ENCODE results near the gene CLNK. TPM values are rescaled to one million over a fixed set of nuclear protein-coding genes. Genes with fewer than 3 reads are reported as not detected.

Gene CLNK
- total and polyA plus RNA-seq, 2 experiments from 2014 or later = not detected

GRCh38 chr4:10593130-10593529, 91.4 kb downstream of the CLNK start:
- Histone ChIP-seq H2AFZ (no peak overlapping the region), H3K27ac (no peak overlapping the region), H3K36me3 (ENCODE audit: low read depth) (no peaks in the 10 kb centered on the region), H3K9me2 (ENCODE audit: insufficient read depth) (no peaks in the 10 kb centered on the region), H3K9me3 (ENCODE audit: low read depth) (no peaks in the 10 kb centered on the region), H3F3A (ENCODE audit: insufficient read depth) (peaks cover 12% of the 10 kb centered on the region), H3K4me1 (ENCODE audit: insufficient read depth) (peaks cover 27% of the 10 kb centered on the region), H4K20me1 (ENCODE audit: insufficient read depth) (no peaks in the 10 kb centered on the region), H3K4me2 (ENCODE audit: unreplicated experiment) (no peak overlapping the region), H3K27me3 (replicated peaks; ENCODE audit: insufficient read depth) (no peaks in the 10 kb centered on the region), H3K9ac (no peak overlapping the region), H3K79me2 (ENCODE audit: insufficient read depth) (no peaks in the 10 kb centered on the region), H3K4me3 (no peak overlapping the region)
- WGBS, 2 experiments (ENCODE audit: low coverage in 1 of 2, low lambda C conversion rate in 2 of 2, missing lambda C conversion rate in 2 of 2) = 93 to 96% methylated on average over 10 of the region's 10 CpGs
- in situ Hi-C loops (cut with MboI) = no loop called here
- no peak for TF ChIP-seq EZH2 (IDR thresholded peaks at IDR 0.05; ENCODE audit: insufficient read depth, poor library complexity, severe bottlenecking)
- no peak for TF ChIP-seq EZH2phosphoT487 (IDR thresholded peaks at IDR 0.05; ENCODE audit: insufficient read depth, low read depth)
- DNase-seq = no peak

GRCh38 chr4:10590896-10591295, 93.7 kb downstream of the CLNK start:
- peaks cover 12% of the 10 kb centered on the region for H3F3A ChIP-seq (ENCODE audit: insufficient read depth)
- in situ Hi-C loops (cut with MboI) = no loop called here
- H3K79me2 ChIP-seq (ENCODE audit: insufficient read depth) = no peaks in the 10 kb centered on the region
- H3K27ac ChIP-seq = peak overlapping the region; percentile 42
- no peaks in the 10 kb centered on the region for H3K27me3 ChIP-seq (replicated peaks; ENCODE audit: insufficient read depth)
- no peaks in the 10 kb centered on the region for H3K36me3 ChIP-seq (ENCODE audit: low read depth)
- peak; percentile 84 for DNase-seq
- H3K4me2 ChIP-seq (ENCODE audit: unreplicated experiment) = no peak overlapping the region
- TF ChIP-seq EZH2 (IDR thresholded peaks at IDR 0.05; ENCODE audit: insufficient read depth, poor library complexity, severe bottlenecking) = no peak
- TF ChIP-seq EZH2phosphoT487 (IDR thresholded peaks at IDR 0.05; ENCODE audit: insufficient read depth, low read depth) = no peak
- no peak overlapping the region for H3K9ac ChIP-seq
- no peaks in the 10 kb centered on the region for H4K20me1 ChIP-seq (ENCODE audit: insufficient read depth)
- no peaks in the 10 kb centered on the region for H3K9me3 ChIP-seq (ENCODE audit: low read depth)
- H2AFZ ChIP-seq = no peak overlapping the region
- H3K4me3 ChIP-seq = no peak overlapping the region
- H3K9me2 ChIP-seq (ENCODE audit: insufficient read depth) = no peaks in the 10 kb centered on the region
- 14 to 19% methylated on average over 6 of the region's 6 CpGs for WGBS, 2 experiments (ENCODE audit: low coverage in 1 of 2, low lambda C conversion rate in 2 of 2, missing lambda C conversion rate in 2 of 2)
- peaks cover 21% of the 10 kb centered on the region for H3K4me1 ChIP-seq (ENCODE audit: insufficient read depth)

- Histone ChIP-seq H3K36me3 (ENCODE audit: low read depth) (no peaks in the 10 kb centered on the region), H3K79me2 (ENCODE audit: insufficient read depth) (no peaks in the 10 kb centered on the region), H3K4me1 (ENCODE audit: insufficient read depth) (peaks cover 21% of the 10 kb centered on the region), H2AFZ (no peak overlapping the region), H3K9me3 (ENCODE audit: low read depth) (no peaks in the 10 kb centered on the region), H3F3A (ENCODE audit: insufficient read depth) (peaks cover 12% of the 10 kb centered on the region), H3K4me2 (ENCODE audit: unreplicated experiment) (no peak overlapping the region), H3K9me2 (ENCODE audit: insufficient read depth) (no peaks in the 10 kb centered on the region), H3K9ac (no peak overlapping the region), H3K27ac (no peak overlapping the region), H4K20me1 (ENCODE audit: insufficient read depth) (no peaks in the 10 kb centered on the region), H3K4me3 (no peak overlapping the region), H3K27me3 (replicated peaks; ENCODE audit: insufficient read depth) (no peaks in the 10 kb centered on the region)
- peak; percentile 25 for DNase-seq
- no peak for TF ChIP-seq EZH2 (IDR thresholded peaks at IDR 0.05; ENCODE audit: insufficient read depth, poor library complexity, severe bottlenecking)
- TF ChIP-seq EZH2phosphoT487 (IDR thresholded peaks at IDR 0.05; ENCODE audit: insufficient read depth, low read depth) = no peak
- in situ Hi-C loops (cut with MboI) = no loop called here
- 29 to 30% methylated on average over 5 of the region's 5 CpGs for WGBS, 2 experiments (ENCODE audit: low coverage in 1 of 2, low lambda C conversion rate in 2 of 2, missing lambda C conversion rate in 2 of 2)
These were observed 94.8 kb downstream of the CLNK start for GRCh38 chr4:10589799-10590198.

- no peak overlapping the region for H3K27ac ChIP-seq
- no peak overlapping the region for H3K4me3 ChIP-seq
- DNase-seq = no peak
- in situ Hi-C loops (cut with MboI) = no loop called here
- H3K79me2 ChIP-seq (ENCODE audit: insufficient read depth) = no peaks in the 10 kb centered on the region
- no peaks in the 10 kb centered on the region for H3K27me3 ChIP-seq (replicated peaks; ENCODE audit: insufficient read depth)
- no peaks in the 10 kb centered on the region for H3K9me3 ChIP-seq (ENCODE audit: low read depth)
- H3K9me2 ChIP-seq (ENCODE audit: insufficient read depth) = no peaks in the 10 kb centered on the region
- no peak overlapping the region for H3K9ac ChIP-seq
- no peaks in the 10 kb centered on the region for H3K36me3 ChIP-seq (ENCODE audit: low read depth)
- no peak overlapping the region for H3K4me2 ChIP-seq (ENCODE audit: unreplicated experiment)
- 57 to 63% methylated on average over 6 to 7 of the region's 7 CpGs for WGBS, 2 experiments (ENCODE audit: low coverage in 1 of 2, low lambda C conversion rate in 2 of 2, missing lambda C conversion rate in 2 of 2)
- peaks cover 17% of the 10 kb centered on the region for H3F3A ChIP-seq (ENCODE audit: insufficient read depth)
- no peaks in the 10 kb centered on the region for H4K20me1 ChIP-seq (ENCODE audit: insufficient read depth)
- H3K4me1 ChIP-seq (ENCODE audit: insufficient read depth) = peaks cover 25% of the 10 kb centered on the region
- H2AFZ ChIP-seq = no peak overlapping the region
- TF ChIP-seq EZH2phosphoT487 (IDR thresholded peaks at IDR 0.05; ENCODE audit: insufficient read depth, low read depth) = no peak
- no peak for TF ChIP-seq EZH2 (IDR thresholded peaks at IDR 0.05; ENCODE audit: insufficient read depth, poor library complexity, severe bottlenecking)
These were observed 95.2 kb downstream of the CLNK start for GRCh38 chr4:10589321-10589720.

GRCh38 chr4:10587697-10588096, 96.9 kb downstream of the CLNK start:
- Histone ChIP-seq H3F3A (ENCODE audit: insufficient read depth) (peaks cover 20% of the 10 kb centered on the region), H3K4me1 (ENCODE audit: insufficient read depth) (peaks cover 31% of the 10 kb centered on the region), H3K4me2 (ENCODE audit: unreplicated experiment) (no peak overlapping the region), H3K9me2 (ENCODE audit: insufficient read depth) (no peaks in the 10 kb centered on the region), H3K9ac (no peak overlapping the region), H3K27ac (no peak overlapping the region), H3K4me3 (no peak overlapping the region), H3K27me3 (replicated peaks; ENCODE audit: insufficient read depth) (no peaks in the 10 kb centered on the region), H3K79me2 (ENCODE audit: insufficient read depth) (no peaks in the 10 kb centered on the region), H2AFZ (no peak overlapping the region), H4K20me1 (ENCODE audit: insufficient read depth) (no peaks in the 10 kb centered on the region), H3K36me3 (ENCODE audit: low read depth) (no peaks in the 10 kb centered on the region), H3K9me3 (ENCODE audit: low read depth) (no peaks in the 10 kb centered on the region)
- TF ChIP-seq EZH2phosphoT487 (IDR thresholded peaks at IDR 0.05; ENCODE audit: insufficient read depth, low read depth) (no peak), EZH2 (IDR thresholded peaks at IDR 0.05; ENCODE audit: insufficient read depth, poor library complexity, severe bottlenecking) (no peak)
- 40 to 49% methylated on average over 8 of the region's 8 CpGs for WGBS, 2 experiments (ENCODE audit: low coverage in 1 of 2, low lambda C conversion rate in 2 of 2, missing lambda C conversion rate in 2 of 2)
- DNase-seq = no peak
- in situ Hi-C loops (cut with MboI) = no loop called here

Measured in GM23248 (cell line).